ENCODE measurements around the gene KMT2B. TPM values are rescaled to one million over a fixed set of nuclear protein-coding genes. Genes with fewer than 3 reads are reported as not detected.

Gene KMT2B
- polyA plus RNA-seq, 10 donors, result 17.6 to 26.1 (median 23.0) TPM

- DNase-seq, result no peak
Observed at GRCh38 chr19:35725216-35725861, 7.5 kb downstream of the KMT2B start.

- DNase-seq, result no peak
Observed at GRCh38 chr19:35727053-35727955, 9.5 kb downstream of the KMT2B start.

DNA sequence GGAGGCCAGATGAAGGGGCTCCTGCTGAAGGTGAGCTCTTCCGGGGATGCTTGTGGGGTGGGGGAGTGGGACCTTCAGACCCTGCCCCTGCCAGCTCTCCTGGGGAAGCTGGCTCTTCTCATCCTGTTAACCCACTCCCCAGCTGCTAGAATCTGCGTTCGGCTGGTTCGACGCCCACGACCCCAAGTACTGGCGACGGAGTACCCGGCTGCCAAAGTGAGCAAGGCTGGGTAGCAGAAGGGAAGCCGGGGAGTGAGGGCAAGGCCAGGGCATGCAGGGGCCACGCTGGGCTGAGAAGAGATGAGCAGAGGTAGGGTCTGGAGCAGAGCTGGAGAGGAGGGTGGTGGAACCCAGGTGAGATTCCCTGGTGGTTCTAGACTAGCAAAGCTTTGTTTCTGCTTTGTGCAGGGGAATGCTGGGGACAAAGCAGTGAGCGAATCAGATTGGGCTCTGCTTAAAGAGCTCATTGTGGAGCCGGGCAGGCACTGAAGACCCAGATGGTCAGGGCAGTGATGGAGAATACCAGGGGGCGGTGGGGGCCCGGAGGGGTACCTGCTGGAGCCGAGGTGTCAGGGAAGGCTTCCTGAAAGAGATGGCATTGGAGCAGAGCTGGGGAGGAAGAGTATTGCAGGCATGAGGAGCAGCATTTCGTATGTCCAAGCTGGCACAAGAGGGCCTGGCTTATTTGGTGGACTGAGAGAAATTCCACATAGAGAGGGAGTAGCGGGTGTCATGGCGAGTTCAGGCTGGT lies 10.3 kb downstream of the KMT2B start:
- no peak for DNase-seq

DNA sequence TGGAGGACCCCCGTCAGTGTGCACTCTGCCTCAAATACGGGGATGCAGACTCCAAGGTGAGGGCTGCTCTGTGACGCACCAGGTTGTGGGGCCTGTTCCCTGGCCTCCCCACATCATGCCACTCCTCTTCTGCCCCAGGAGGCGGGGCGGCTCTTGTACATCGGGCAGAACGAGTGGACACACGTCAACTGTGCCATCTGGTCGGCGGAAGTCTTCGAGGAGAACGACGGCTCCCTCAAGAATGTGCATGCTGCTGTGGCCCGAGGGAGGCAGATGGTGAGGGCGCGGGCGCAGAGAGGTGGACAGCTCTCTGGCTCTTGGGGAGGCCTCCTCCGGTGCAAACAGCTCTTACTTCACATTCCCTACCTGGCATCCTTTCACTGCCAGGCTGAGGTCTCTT lies 11.2 kb downstream of the KMT2B start:
- DNase-seq, result no peak

DNA sequence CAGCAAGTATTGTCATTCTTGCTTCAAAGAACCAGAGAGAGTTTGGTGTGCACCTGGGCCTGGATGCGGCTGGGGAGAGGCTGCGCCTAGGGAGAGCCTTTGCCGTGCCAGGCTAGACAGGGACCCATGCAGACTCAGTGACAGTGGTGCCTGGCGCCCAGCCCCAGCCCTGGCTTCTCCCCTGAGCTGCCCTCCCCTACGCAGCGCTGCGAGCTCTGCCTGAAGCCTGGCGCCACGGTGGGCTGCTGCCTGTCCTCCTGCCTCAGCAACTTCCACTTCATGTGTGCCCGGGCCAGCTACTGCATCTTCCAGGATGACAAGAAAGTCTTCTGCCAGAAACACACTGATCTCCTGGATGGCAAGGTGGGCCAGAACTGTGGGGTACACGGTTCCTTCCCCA lies 12.0 kb downstream of the KMT2B start:
- DNase-seq, result no peak

- no peak for DNase-seq
Observed at GRCh38 chr19:35730326-35730725, 12.5 kb downstream of the KMT2B start.

GRCh38 chr19:35731353-35731752 lies 13.6 kb downstream of the KMT2B start:
- no peak for DNase-seq

GRCh38 chr19:35731779-35732405 lies 14.1 kb downstream of the KMT2B start:
- no peak for DNase-seq

DNA sequence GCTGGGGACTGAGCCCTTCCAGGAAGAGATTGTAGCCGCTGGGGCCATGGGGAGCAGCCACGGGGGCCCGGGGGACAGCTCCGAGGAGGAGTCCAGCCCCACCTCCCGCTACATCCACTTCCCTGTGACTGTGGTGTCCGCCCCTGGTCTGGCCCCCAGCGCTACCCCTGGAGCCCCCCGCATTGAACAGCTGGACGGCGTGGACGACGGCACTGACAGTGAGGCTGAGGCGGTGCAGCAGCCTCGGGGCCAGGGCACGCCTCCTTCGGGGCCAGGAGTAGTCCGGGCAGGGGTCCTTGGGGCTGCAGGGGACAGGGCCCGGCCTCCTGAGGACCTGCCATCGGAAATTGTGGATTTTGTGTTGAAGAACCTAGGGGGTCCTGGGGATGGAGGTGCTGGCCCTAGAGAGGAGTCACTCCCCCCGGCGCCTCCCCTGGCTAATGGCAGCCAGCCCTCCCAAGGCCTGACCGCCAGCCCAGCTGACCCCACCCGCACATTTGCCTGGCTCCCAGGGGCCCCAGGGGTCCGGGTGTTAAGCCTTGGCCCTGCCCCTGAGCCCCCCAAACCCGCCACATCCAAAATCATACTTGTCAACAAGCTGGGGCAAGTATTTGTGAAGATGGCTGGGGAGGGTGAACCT lies 14.9 kb downstream of the KMT2B start:
- DNase-seq, result no peak

- DNase-seq, result no peak
Observed at GRCh38 chr19:35733180-35734125, 15.7 kb downstream of the KMT2B start.

- DNase-seq, result no peak
Observed at GRCh38 chr19:35734273-35734672, 16.5 kb downstream of the KMT2B start.

DNA sequence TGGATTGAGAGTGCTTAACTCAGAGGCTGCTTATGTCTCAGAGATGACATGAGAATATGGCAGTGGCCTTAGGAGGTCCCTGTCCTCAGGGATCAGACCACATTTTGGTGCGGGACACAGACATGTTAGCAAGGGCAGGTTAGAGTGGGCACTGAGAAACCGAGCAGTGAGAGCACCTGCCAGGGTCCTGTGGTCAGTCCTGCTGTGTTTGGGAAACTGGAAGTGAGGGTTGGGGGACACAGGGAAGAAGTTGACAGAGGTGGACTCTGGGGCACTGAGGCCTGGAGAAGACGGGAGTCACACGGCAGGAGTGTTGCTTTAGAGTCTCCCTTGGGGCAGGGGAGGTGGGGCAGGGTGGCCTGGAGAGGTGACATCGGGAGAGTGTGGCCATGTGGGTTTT lies 17.1 kb downstream of the KMT2B start:
- DNase-seq, result no peak

GRCh38 chr19:35736913-35737886 lies 19.4 kb downstream of the KMT2B start:
- DNase-seq, result no peak

DNA sequence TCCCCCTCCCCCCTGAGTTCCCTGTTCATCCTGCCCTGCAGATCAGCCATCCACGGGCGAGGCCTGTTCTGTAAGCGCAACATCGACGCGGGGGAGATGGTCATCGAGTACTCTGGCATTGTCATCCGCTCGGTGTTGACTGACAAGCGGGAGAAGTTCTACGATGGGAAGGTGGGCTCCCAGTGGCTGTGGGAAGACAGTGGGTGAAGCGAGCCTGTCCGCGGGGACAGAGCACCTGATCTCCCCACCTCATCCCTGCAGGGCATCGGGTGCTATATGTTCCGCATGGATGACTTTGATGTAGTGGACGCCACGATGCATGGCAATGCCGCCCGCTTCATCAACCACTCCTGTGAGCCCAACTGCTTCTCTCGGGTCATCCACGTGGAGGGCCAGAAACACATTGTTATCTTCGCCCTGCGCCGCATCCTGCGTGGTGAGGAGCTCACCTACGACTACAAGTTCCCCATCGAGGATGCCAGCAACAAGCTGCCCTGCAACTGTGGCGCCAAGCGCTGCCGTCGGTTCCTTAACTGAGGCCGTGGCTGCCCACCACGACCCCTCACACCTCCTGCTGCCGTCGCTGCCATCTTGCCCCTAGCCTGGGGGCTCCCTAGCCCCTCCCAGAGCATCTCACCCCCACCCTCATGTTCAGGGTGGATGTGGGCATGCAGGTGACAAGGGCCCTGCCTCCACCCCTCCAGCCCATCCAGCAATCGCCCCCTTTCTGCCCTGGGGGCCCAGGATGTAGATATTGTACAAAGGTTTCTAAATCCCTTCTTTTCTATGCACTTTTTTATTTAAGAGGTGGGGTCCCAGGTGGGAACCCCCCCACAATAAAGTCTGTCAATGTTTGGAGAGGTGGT lies 20.5 kb downstream of the KMT2B start:
- no peak for DNase-seq

DNA sequence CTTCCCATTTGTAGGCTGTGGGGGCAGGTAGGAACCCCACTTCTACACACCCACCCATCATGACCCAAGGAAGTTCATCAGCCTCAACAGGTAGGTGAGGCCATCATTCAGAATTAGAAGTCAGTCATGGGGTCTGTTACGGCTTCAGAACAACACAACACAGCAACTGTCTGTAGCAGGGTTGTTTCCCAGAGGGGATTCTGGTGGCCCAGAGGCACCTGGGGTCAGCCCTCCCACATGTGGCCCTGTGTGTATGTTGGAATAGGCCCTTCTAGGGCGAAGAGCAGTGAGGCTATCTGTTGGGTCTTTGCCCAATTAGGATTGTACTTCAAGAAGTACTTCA lies 21.1 kb downstream of the KMT2B start:
- no peak for DNase-seq

DNA sequence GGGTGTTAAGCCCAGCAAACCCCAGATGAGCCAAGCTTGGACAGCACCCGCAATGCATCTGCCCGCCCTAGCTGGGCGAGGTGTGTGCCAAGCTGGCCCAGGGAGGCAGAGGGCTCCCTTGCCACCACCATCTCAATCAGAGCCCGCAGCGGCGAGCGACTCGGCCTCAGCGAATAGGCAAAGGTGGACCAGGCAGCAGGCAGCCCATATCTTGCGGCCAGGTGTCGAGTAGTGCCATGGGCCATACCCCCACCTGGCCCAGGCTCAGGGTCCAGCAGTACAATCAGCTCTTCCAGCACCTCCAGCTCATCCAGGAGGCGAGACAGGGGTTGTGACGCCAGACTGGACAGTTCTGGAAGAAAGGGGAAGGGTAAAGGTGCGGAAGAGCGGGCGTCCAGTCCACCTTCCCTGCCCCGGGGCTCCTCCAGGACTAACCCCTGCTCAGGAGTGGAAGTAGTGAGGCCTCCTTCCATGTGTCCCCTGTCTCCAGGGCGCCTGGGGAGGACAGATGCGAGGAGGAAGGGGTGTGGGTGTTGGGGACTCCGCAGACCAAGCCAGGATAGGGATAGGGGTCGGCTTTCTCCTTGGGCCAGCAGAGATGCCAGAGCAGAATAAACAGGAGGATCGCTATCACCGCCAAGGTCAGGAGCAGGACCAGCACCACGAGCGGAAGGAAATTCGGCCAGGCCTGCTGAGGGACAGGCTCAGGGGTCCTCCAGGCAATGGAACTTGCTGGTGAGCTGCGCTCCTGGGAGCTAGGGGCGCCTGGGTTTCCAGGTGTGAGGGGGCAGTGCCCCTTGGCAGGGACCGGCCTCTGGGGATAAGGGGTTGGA lies 21.7 kb downstream of the KMT2B start:
- DNase-seq, result no peak

DNA sequence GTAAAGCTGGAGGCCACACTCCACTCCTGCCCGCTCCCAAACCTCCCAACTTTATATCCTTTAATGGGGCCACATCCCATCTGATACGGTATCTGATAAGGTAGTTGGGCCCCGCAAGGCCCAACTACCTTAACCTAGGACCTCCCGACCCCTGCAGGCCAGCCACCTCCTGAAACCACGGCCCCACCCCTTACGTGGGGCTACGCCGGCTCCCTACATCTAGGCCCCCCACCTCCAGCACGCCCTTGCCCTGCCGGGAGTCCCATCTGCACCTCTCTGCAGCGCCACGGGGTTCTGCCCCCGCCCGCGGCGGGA lies 22.3 kb downstream of the KMT2B start:
- no peak for DNase-seq

All from muscle of back (tissue), 11 donors.